Germinal center (tissue), 1 donor: ENCODE data around the gene CA7.
"Not testable (repeated sequence)": the region's sequence is repeated elsewhere in the genome, so short reads cannot be mapped to it uniquely, and the experiment has no call there.

Experiments used
- DNase-seq: peaks from one replicate; pipeline ENCODE4 v3.0.0; 2012; ENCODE audit warnings: mixed read lengths, low spot score

CA7 gene

GRCh38 chr16:66846831-66847230 is 2.6 kb downstream of the CA7 start:
- no peak for DNase-seq

- DNase-seq = no peak
Observed at GRCh38 chr16:66847533-66848067, 3.4 kb downstream of the CA7 start.

GRCh38 chr16:66848172-66848571 is 4.0 kb downstream of the CA7 start:
- DNase-seq = no peak

DNA sequence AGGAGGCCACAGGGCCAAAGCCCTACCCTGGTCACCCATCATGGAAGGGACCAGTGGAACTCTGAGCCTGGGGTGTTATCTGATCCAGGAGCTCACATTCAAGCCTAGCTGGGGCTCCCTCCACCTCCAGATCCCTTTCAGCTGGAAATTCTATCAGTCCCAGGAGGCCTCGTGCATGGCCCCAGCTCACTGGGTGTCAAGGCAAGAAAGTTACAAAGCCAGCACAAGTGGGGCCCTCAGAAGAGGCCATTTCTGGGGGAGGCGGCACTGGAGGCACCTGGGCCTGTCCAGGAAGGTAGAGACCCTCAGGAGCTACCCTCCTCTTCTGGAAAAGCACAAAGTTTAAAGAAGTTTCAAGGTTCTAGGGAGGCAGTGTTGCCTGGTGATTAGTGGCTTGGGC is 4.8 kb downstream of the CA7 start:
- DNase-seq = no peak

GRCh38 chr16:66849549-66849948 is 5.3 kb downstream of the CA7 start:
- DNase-seq = no peak

GRCh38 chr16:66850115-66850815 is 6.1 kb downstream of the CA7 start:
- no peak for DNase-seq

- no peak for DNase-seq
Observed at GRCh38 chr16:66851166-66851964, 7.2 kb downstream of the CA7 start.

DNA sequence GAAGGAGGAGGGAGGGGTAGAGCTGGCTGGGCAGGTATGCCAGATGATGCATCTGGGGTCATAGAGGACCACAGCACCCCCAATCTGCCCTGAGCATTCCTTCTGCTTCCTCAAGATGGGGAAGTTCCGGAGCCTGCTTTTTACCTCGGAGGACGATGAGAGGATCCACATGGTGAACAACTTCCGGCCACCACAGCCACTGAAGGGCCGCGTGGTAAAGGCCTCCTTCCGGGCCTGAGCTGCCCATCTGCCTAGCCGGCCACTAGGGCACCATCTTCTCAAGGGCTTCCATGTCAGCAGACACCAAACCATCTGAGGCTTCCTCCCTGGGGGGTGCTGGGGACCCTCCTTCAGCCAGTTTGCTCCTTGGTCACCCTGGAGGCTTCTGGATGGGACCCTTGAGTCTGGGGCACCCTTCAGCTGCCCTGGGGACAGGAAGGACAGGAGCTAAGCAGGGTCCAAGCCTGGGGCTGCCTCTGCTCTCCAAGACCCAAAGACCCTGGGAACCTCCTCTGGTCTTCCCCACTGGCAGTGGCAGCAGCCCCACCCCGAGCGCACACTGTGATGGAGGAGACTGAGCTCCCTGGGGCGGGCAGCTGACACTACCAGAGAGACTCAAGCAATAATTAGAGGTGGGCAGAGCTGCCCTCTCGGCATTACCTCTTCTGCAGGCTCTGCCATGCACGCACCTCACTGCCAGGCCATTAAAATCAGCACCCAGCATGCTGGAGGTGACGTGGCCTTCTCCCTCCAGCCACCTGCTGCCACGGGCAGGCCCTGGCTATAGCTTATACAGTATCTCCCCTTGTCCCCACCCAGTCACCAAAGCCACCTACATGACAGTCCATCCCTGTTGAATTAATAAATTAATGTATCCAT is 9.3 kb downstream of the CA7 start:
- no peak for DNase-seq

DNA sequence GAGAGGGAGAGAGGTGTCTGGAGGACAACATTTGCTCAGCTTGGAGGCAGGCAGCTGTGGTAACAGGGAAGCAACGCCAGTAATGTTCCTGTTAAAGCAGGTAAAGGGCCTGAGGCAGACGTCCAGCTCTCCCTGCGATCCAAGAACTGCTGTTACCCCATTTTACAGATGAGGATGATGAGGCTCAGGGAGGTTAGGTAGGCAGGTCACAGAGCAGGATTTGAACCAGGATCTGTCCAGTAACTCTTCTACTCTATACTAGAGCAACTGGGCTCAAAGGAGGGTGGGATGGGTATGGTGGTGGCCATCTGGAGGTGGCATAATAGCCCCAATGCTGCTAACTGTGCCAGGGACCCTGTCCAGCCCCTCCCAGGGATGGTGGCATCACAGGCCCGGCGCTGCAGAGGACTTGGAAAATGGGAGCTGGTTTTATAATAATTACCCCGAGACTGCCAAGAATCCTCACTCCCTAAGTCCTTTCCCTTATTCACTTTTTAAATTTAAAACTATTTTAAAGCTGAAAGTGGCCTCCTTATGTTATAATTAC is 12.0 kb downstream of the CA7 start:
- no peak for DNase-seq

DNA sequence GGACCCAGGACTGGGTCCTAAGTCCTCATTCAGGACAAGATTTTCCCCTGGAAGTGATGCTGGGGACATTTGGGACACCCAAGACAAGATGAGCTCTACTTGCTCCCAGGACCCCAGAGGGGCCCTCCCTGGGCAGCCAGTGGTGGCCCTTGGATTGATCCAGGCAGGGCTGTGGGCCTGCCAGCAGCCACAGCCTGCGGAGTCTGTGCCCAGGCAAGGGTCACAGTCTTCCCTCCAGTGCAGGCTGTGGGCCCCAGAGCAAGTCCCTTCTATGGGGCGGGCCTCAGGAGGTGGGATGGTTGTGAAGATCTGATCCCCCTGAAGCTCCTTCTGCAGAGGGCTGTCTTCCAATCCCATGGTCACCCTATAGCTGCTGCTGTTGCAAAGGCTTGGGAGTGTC is 12.6 kb downstream of the CA7 start:
- DNase-seq = no peak

- DNase-seq = no peak
Observed at GRCh38 chr16:66857437-66857836, 13.2 kb downstream of the CA7 start.

DNA sequence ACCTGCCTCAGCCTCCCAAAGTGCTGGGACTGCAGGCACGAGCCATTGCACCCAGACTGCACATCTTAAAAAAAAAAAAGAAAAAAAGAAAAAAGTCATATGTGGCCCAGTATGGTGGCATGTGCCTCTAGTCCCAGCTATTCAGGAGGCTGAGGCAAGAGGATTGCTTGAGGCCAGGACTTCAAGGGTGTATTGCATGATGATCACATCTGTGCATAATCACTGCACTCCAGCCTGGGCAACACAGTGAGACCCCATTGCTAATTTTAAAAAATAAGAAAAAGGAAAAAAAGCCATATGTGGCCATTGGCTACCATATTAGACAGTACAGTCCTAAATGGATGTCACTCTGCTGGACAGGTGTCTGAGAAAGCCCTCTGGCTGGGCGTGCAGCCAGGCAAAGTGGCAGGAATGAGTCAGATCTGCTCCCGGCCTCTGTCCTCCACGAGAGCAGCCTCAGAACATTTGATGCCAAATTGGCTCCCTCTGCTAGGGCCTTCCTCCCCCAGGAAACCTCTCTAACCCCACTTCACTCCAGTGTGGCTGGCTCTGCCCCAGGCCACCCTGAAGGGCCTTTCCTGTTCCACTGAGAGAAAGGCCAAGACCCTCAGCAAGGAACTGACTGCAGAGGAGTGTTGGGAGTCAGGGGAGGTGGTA is 14.7 kb downstream of the CA7 start:
- DNase-seq = no peak

DNA sequence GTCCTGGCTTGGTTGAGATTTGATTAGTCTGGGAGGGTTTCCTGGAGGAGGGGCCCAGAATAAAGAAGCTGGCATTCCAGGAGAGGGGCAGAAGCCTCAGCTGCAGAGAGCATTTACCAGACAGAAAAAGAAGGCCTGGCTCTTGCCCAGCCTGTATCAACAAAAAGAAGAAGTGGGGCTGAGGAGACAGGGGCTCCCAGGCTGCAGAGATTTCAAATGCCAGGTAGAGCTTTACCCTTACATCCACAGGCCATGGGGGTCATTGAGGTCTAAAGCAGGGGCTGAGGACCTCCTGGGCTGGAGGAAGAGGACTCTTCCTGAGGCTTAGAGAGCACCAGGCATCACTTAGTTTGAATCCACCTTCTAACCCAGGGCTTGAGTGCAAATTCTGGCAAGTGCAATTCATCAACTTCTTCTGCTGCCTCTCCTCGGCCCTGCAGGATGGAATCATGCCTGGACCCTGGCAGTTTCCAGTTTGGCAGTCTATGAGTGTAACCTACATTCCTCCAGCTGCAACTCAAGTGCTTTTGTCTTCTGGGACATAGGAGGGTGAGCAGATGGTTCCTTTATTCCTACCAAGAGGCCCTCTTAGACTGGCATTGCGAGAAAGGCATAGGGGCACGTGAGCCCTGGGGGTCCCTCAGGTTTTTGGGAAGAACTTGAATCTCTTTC is 15.3 kb downstream of the CA7 start:
- DNase-seq = no peak

DNA sequence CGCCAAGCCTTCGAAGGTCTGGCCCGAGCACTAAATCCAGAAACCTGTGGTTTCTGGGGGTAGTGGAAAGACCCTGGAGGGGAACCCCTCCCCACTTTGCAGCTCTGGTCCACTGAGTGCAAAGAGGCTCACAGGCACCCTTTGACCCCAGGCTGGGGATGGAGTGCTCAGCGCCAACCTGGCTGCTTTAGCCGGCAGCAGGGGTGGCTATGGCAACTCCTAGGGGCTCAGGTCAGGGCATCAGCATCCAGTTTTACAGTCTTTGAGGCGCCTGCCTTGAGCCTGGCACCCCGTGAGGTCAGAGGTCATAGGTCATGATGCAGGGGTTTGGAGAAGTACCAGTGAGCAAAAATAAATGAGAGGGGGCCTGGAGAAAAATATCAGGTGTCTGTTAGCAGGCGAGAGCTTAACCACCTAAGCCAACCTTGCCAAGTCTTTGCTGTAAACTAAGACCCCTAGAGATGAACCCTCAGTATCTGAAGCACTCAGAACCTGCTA is 17.9 kb downstream of the CA7 start:
- no peak for DNase-seq

- DNase-seq = no peak
Observed at GRCh38 chr16:66863707-66864106, 19.5 kb downstream of the CA7 start.

GRCh38 chr16:66869424-66869823 is 25.2 kb downstream of the CA7 start:
- no peak for DNase-seq

GRCh38 chr16:66871363-66871762 is 27.1 kb downstream of the CA7 start:
- not testable (repeated sequence) for DNase-seq

DNA sequence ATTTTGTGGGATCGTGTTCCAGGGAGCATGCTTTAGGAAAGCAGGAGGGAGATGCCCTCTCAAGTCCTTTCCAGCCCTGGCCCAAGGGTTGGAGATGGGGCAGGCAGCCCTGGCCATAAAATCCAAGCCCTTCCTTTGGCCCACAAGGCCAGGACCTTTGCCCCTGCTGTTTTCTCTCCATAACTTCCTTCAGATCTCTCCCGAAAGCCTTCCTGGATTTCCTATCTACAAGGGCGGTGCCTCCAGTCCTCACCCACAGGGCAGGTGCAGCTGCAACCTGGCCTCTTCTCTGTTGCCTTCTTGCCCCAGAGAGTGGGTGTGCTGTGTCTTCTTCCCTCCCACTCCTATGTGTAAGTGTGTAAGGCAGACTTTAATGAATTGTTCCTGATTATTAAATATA is 27.6 kb downstream of the CA7 start:
- DNase-seq = no peak

DNA sequence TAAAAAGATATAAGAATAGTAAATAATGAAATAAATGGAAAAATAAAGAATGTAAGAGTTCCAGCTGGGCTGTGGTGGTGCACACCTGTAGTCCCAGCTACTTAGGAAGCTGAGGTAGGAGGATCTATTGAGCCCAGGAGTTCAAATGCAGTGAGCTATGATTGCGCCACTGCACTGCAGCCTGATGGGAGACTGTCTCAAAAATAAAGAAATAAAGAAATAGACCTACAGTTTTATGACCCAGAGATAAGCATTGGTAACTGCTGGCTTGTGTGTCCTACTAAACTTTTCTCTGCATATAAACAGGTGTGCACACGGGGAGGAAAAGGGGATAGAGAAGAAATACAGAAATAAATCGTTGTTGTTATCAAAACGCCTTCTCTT is 28.3 kb downstream of the CA7 start:
- DNase-seq = no peak

GRCh38 chr16:66872943-66873684 is 28.9 kb downstream of the CA7 start:
- peak; percentile 80 for DNase-seq
